ENCODE results near the gene FOXA3. TPM values are rescaled to one million over a fixed set of nuclear protein-coding genes. Genes with fewer than 3 reads are reported as not detected.

The FOXA3 gene
- total RNA-seq, 2 donors from 2014 or later: not detected

- no peaks in the 10 kb centered on the region for H3K27me3 Mint-ChIP-seq
- DNase-seq: no peak
- H3K36me3 Mint-ChIP-seq (ENCODE audit: low read depth): peaks cover 2% of the 10 kb centered on the region
- no peaks in the 10 kb centered on the region for H3K9me3 ChIP-seq (ENCODE audit: control insufficient read depth, low read length, poor library complexity, severe bottlenecking)
- ATAC-seq: no peak
- H3K27ac Mint-ChIP-seq: no peak overlapping the region
- peak overlapping the region; percentile 21 for H3K4me3 Mint-ChIP-seq
- peaks cover 15% of the 10 kb centered on the region for H3K4me1 Mint-ChIP-seq
Measured at GRCh38 chr19:45899253-45899652, 35.1 kb downstream of the FOXA3 start.

- H3K9me3 ChIP-seq (ENCODE audit: control insufficient read depth, low read length, poor library complexity, severe bottlenecking): no peaks in the 10 kb centered on the region
- peak overlapping the region; percentile 43 for H3K4me3 Mint-ChIP-seq
- no peak for DNase-seq
- H3K36me3 Mint-ChIP-seq (ENCODE audit: low read depth): peaks cover 2% of the 10 kb centered on the region
- H3K4me1 Mint-ChIP-seq: peaks cover 15% of the 10 kb centered on the region
- no peak for ATAC-seq
- no peaks in the 10 kb centered on the region for H3K27me3 Mint-ChIP-seq
- H3K27ac Mint-ChIP-seq: peak overlapping the region; percentile 43
Measured at GRCh38 chr19:45899919-45900589, 35.9 kb downstream of the FOXA3 start.

DNA sequence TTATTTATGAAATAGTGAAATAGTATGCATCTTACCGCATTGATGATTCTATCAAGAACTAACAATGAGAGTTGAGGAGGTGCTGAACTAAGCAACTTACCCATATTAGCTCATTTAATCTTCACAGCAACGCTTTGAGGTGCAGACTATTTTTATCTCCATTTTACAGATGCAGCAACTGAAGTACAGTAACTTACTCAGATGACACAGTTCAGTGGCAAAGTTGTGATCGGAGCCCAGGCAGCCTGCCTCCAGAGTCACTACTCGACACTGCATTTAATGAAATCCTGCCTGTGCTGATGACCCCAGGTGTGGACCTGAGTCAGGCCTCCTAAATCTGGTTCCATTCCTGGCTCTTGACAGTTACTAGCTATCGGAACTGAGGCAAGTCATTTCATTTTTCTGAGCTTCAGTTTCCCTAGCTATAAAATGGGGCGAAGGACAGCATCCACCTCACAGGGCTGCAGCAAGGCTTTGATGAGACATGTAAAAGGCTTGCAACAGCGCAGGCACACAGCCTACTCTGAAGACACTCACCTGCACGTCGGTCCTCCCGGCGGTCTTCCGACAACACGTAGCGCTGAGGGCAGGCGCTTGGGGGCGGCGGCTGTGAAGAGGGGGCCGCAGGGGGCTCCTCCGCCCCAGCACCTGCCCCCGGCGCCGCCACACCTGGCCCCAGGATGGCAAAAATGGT is 36.8 kb downstream of the FOXA3 start:
- H3K4me1 Mint-ChIP-seq: peaks cover 15% of the 10 kb centered on the region
- ATAC-seq (no peak), DNase-seq (no peak)
- no peaks in the 10 kb centered on the region for H3K9me3 ChIP-seq (ENCODE audit: control insufficient read depth, low read length, poor library complexity, severe bottlenecking)
- H3K36me3 Mint-ChIP-seq (ENCODE audit: low read depth): peaks cover 2% of the 10 kb centered on the region
- no peaks in the 10 kb centered on the region for H3K27me3 Mint-ChIP-seq
- peak overlapping the region; percentile 43 for H3K4me3 Mint-ChIP-seq
- no peak overlapping the region for H3K27ac Mint-ChIP-seq

GRCh38 chr19:45901432-45901911 is 37.3 kb downstream of the FOXA3 start:
- Mint-ChIP-seq H3K27ac (peak overlapping the region; percentile 77), H3K27me3 (no peaks in the 10 kb centered on the region), H3K4me3 (peak overlapping the region; percentile 95), H3K36me3 (ENCODE audit: low read depth) (peaks cover 2% of the 10 kb centered on the region), H3K4me1 (peaks cover 15% of the 10 kb centered on the region)
- no peak for ATAC-seq
- peak in 2 of 3 donors; percentile 16 to 28 for DNase-seq
- H3K9me3 ChIP-seq (ENCODE audit: control insufficient read depth, low read length, poor library complexity, severe bottlenecking): no peaks in the 10 kb centered on the region

DNA sequence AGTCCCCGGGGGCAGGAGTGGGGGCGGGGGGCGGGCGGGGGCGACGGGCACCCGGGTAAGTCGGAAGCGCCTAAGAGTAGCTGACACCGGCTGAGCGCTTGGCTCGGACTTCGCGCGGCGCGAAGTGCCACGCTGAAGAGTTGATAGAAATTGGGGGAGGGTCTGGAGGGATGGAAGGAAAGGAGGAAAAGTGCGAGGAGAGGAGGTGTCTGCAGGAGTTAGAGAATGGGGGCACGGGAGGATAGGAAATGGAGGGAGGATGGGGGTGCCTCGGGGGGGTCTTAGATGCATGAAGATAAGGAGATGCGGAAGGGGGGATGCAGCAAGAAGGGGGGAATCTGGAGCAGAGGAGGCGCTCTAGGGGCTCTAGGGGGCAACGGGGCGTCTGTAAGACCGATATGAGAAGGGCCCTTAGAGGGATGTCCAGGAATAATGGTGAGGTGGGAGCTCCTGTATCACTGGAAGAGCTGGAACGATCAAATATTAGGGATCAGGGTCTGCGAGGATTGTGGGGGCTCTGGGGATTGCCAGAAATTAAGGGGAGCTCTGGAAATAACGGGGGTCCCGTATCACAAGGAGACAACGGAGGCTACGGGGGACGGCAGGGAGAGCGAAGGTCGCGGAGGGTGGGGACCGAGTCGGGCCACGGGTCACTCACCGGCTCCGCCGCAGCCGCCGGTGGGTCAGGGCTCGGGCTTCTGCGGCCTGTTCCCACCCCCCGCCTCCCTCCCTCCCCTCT is 38.0 kb downstream of the FOXA3 start, which contains the start of gene MYPOP:
MYPOP (minus strand) TSS at position 702 of the 739 bp plus-strand sequence. CDS start 840 bp downstream, outside the sequence.
- no peaks in the 10 kb centered on the region for H3K9me3 ChIP-seq (ENCODE audit: control insufficient read depth, low read length, poor library complexity, severe bottlenecking)
- no peak for DNase-seq
- peaks cover 15% of the 10 kb centered on the region for H3K4me1 Mint-ChIP-seq
- no peaks in the 10 kb centered on the region for H3K27me3 Mint-ChIP-seq
- ATAC-seq: no peak
- H3K36me3 Mint-ChIP-seq (ENCODE audit: low read depth): peaks cover 2% of the 10 kb centered on the region
- peak within 1 kb of the TSS; percentile 77 for H3K27ac Mint-ChIP-seq
- peak within 1 kb of the TSS; percentile 95 for H3K4me3 Mint-ChIP-seq

DNA sequence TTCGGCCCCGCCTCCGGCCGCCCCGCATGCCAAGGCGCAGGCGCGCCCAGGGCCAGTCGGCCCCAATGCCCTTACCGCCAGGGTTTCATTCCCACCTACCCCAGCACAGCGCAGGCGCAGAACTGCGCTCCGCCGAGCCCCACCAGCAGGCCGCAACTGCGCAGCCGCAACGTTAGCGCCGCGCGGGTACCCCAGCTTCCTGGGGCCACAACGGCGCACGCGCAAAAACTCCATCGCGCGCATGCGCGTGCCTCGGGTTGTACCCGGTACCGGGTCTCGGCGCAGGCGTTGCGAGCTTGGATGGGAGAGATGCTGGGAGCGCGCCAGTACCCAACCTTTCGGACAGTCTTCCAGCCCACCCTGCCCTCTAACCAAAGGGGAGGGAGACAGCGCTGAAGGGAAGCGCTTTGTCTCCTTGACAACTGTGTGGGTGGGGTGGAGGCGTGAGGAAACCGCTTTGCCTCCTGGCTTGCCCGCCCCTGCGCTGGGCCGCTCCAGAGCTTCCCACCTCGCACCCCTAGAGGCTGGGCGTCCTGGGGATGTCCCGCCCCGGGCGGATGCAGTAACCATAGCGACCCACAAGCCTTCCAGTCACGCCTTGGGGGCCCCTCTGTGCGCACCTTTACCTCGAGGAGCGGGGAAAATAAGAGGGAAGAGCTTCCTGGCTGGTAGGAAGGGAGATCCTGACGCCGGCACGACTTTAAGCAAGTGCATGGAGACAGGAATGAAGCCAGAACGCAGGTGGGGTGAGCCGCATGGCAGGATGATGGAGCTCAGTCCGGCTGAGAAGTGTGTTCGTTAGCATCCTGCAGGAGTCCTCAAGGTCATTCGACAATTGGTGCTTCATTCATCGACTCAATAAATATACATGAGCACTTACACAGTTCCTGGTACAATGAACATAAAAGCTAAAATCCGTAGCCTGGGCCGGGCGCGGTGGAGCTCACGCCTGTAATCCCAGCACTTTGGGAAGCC is 38.8 kb downstream of the FOXA3 start:
- H3K27ac Mint-ChIP-seq: peak overlapping the region; percentile 77
- H3K4me3 Mint-ChIP-seq: peak overlapping the region; percentile 95
- DNase-seq (peak; percentile 99 to 100 (median 100)), ATAC-seq (peak; percentile 86)
- H3K9me3 ChIP-seq (ENCODE audit: control insufficient read depth, low read length, poor library complexity, severe bottlenecking): no peaks in the 10 kb centered on the region
- H3K27me3 Mint-ChIP-seq: no peaks in the 10 kb centered on the region
- H3K4me1 Mint-ChIP-seq: peaks cover 15% of the 10 kb centered on the region
- peaks cover 2% of the 10 kb centered on the region for H3K36me3 Mint-ChIP-seq (ENCODE audit: low read depth)

GRCh38 chr19:45905011-45905410 is 40.9 kb downstream of the FOXA3 start:
- no peak overlapping the region for H3K4me3 Mint-ChIP-seq
- peaks cover 8% of the 10 kb centered on the region for H3K36me3 Mint-ChIP-seq (ENCODE audit: low read depth)
- no peak for DNase-seq
- no peak overlapping the region for H3K27ac Mint-ChIP-seq
- ATAC-seq: no peak
- no peaks in the 10 kb centered on the region for H3K9me3 ChIP-seq (ENCODE audit: control insufficient read depth, low read length, poor library complexity, severe bottlenecking)
- peaks cover 19% of the 10 kb centered on the region for H3K4me1 Mint-ChIP-seq
- H3K27me3 Mint-ChIP-seq: peaks cover 11% of the 10 kb centered on the region

- no peaks in the 10 kb centered on the region for H3K9me3 ChIP-seq (ENCODE audit: control insufficient read depth, low read length, poor library complexity, severe bottlenecking)
- H3K36me3 Mint-ChIP-seq (ENCODE audit: low read depth): peaks cover 7% of the 10 kb centered on the region
- DNase-seq (no peak), ATAC-seq (no peak)
- no peak overlapping the region for H3K27ac Mint-ChIP-seq
- no peak overlapping the region for H3K4me3 Mint-ChIP-seq
- peaks cover 19% of the 10 kb centered on the region for H3K27me3 Mint-ChIP-seq
- peaks cover 14% of the 10 kb centered on the region for H3K4me1 Mint-ChIP-seq
Measured at GRCh38 chr19:45906221-45906620, 42.1 kb downstream of the FOXA3 start.

- ATAC-seq: no peak
- no peaks in the 10 kb centered on the region for H3K9me3 ChIP-seq (ENCODE audit: control insufficient read depth, low read length, poor library complexity, severe bottlenecking)
- H3K27ac Mint-ChIP-seq: no peak overlapping the region
- H3K4me1 Mint-ChIP-seq: peaks cover 7% of the 10 kb centered on the region
- peaks cover 35% of the 10 kb centered on the region for H3K27me3 Mint-ChIP-seq
- H3K4me3 Mint-ChIP-seq: no peak overlapping the region
- DNase-seq: no peak
- H3K36me3 Mint-ChIP-seq (ENCODE audit: low read depth): peaks cover 7% of the 10 kb centered on the region
Measured at GRCh38 chr19:45908956-45909355, 44.8 kb downstream of the FOXA3 start.

- H3K27ac Mint-ChIP-seq: no peak overlapping the region
- peaks cover 7% of the 10 kb centered on the region for H3K36me3 Mint-ChIP-seq (ENCODE audit: low read depth)
- ATAC-seq: no peak
Measured at GRCh38 chr19:45911291-45911690, 47.2 kb downstream of the FOXA3 start.

DNA sequence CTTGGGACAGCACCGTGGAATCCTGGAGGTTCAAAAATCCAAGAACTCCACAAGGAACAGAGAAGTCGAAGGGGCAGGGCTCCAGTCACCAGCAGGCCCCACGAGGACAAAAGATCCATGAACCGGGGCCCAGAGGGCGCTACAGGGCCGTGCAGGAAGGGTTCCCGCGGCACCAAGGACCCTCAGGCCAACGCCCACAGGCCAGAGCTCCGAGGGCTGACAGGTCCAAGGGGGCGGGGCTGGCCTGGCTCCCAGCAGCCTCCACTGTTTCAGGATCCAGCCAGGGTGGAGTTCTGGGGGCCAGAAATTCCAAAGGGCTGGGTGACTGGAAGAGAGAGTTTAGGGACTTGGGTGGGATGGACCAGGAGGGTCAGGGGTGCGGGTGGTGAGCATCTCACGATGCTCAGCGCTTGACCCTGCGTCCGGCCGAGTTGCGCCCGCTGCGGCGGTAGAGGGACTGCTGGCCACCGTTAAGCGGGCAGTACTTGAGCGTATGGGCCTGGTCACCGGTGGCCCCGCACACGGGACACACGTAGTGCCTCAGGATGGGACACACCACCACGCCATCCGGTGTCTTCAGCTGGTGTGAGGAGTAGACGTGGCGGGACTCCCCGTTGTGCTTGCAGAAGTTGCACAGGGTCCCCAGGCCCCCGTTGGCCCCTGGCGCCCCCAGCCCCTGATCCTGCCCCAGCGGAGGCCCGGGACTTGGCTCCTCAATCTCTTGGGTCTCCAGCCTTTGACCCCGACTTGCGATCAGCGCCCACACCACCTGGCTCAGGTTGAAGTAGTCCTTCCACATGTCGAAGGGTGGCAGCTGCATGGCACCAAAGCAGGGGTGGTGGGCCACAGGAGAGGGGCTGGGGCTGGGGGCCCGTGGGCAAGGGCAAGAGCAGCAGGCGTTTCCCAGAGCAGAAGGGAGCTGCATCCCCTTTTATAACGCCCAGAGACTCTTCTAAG is 50.0 kb downstream of the FOXA3 start, which contains the start of gene NANOS2:
NANOS2 (minus strand) TSS at position 905 of the 957 bp plus-strand sequence; CDS start at position 820, 85 bp downstream.
- Mint-ChIP-seq H3K27ac (no peak within 1 kb of the TSS), H3K4me1 (peaks cover 2% of the 10 kb centered on the region), H3K36me3 (ENCODE audit: low read depth) (peaks cover 4% of the 10 kb centered on the region), H3K4me3 (no peak within 1 kb of the TSS), H3K27me3 (peaks cover 41% of the 10 kb centered on the region)
- DNase-seq: no peak
- ATAC-seq: no peak
- no peaks in the 10 kb centered on the region for H3K9me3 ChIP-seq (ENCODE audit: control insufficient read depth, low read length, poor library complexity, severe bottlenecking)

More at GRCh38 chr19:45911291-45911690, 47.2 kb downstream of the FOXA3 start:
- no peak for DNase-seq
- Mint-ChIP-seq H3K4me3 (no peak overlapping the region), H3K4me1 (peaks cover 5% of the 10 kb centered on the region), H3K27me3 (peaks cover 37% of the 10 kb centered on the region)
- H3K9me3 ChIP-seq (ENCODE audit: control insufficient read depth, low read length, poor library complexity, severe bottlenecking): no peaks in the 10 kb centered on the region

All from T-helper 17 cell (primary cell).